ENCODE results near the gene ZNF132. TPM values are rescaled to one million over a fixed set of nuclear protein-coding genes. Genes with fewer than 3 reads are reported as not detected.
A peak's percentile ranks its signal among the peaks of the same experiment; 100 is the strongest.

ZNF132 gene
- total RNA-seq, 4 donors from 2014 or later, result 4.4 to 19.8 (median 7.6) TPM

GRCh38 chr19:58466760-58467589, 27.0 kb upstream of the ZNF132 start, which contains the start of gene ZNF324:
Gene ZNF324 (plus strand): TSS chr19:58467080. CDS start chr19:58469186, 2,106 bp downstream.
- TF ChIP-seq POLR2A (IDR thresholded peaks at IDR 0.05) (peak; percentile 7 to 62), CTCF (IDR thresholded peaks at IDR 0.05) (peak in 1 of 4 experiments; percentile 10)
- H3K27me3 ChIP-seq, result no peaks in the 10 kb centered on the region
- peaks cover 0 to 6% of the 10 kb centered on the region in 2 donors for H3K4me1 ChIP-seq
- peak within 1 kb of the TSS; percentile 47 to 74 for H3K27ac ChIP-seq
- no peaks in the 10 kb centered on the region for H3K36me3 ChIP-seq
- H3K9me3 ChIP-seq, result no peaks in the 10 kb centered on the region
- DNase-seq, result peak; percentile 97
- peak within 1 kb of the TSS; percentile 97 for H3K4me3 ChIP-seq
- intact Hi-C loops (cut with DNase I; ENCODE audit: low total_unique reads), result no loop called here

- H3K36me3 ChIP-seq, result no peaks in the 10 kb centered on the region
- no peaks in the 10 kb centered on the region for H3K9me3 ChIP-seq
- H3K4me1 ChIP-seq, result peaks cover 0 to 6% of the 10 kb centered on the region in 2 donors
- peak overlapping the region; percentile 97 for H3K4me3 ChIP-seq
- TF ChIP-seq POLR2A (IDR thresholded peaks at IDR 0.05) (no peak), CTCF (IDR thresholded peaks at IDR 0.05) (no peak)
- intact Hi-C loops (cut with DNase I; ENCODE audit: low total_unique reads), result no loop called here
- H3K27ac ChIP-seq, result no peak overlapping the region
- no peak for DNase-seq
- no peaks in the 10 kb centered on the region for H3K27me3 ChIP-seq
These were observed 26.3 kb upstream of the ZNF132 start for GRCh38 chr19:58466089-58466759.

GRCh38 chr19:58460039-58460438, 20.1 kb upstream of the ZNF132 start:
- no peak for DNase-seq
- Histone ChIP-seq H3K36me3 (no peaks in the 10 kb centered on the region), H3K27me3 (no peaks in the 10 kb centered on the region), H3K27ac (no peak overlapping the region), H3K4me3 (no peak overlapping the region), H3K9me3 (no peaks in the 10 kb centered on the region), H3K4me1 (no peaks in the 10 kb centered on the region)
- TF ChIP-seq POLR2A (IDR thresholded peaks at IDR 0.05) (no peak), CTCF (IDR thresholded peaks at IDR 0.05) (no peak)
- intact Hi-C loops (cut with DNase I; ENCODE audit: low total_unique reads), result no loop called here

- intact Hi-C loops (cut with DNase I; ENCODE audit: low total_unique reads), result no loop called here
These were observed 16.2 kb upstream of the ZNF132 start for GRCh38 chr19:58456111-58456510.

More at GRCh38 chr19:58456111-58456510, 16.2 kb upstream of the ZNF132 start:
- Histone ChIP-seq H3K9me3 (no peaks in the 10 kb centered on the region), H3K27me3 (no peaks in the 10 kb centered on the region), H3K4me3 (no peak overlapping the region), H3K4me1 (peaks cover 0 to 4% of the 10 kb centered on the region in 2 donors), H3K36me3 (no peaks in the 10 kb centered on the region), H3K27ac (no peak overlapping the region)
- no peak for TF ChIP-seq CTCF (IDR thresholded peaks at IDR 0.05)
- no peak for DNase-seq

All from uterus (tissue), 4 donors.